Measurements from ENCODE around the gene KCNQ1. TPM values are rescaled to one million over a fixed set of nuclear protein-coding genes. Genes with fewer than 3 reads are reported as not detected.

The KCNQ1 gene
- total RNA-seq, 1 experiment from 2014 or later, result 2.3 TPM

GRCh38 chr11:2835751-2836150, 390.9 kb downstream of the KCNQ1 start:
- H2BK5ac ChIP-seq (ENCODE audit: insufficient read length, low read length), result no peak overlapping the region
- H3K27ac Mint-ChIP-seq, result no peak overlapping the region
- no peak overlapping the region for H2AFZ ChIP-seq (ENCODE audit: low read length)
- no peaks in the 10 kb centered on the region for H3K23me2 ChIP-seq (ENCODE audit: insufficient read length, low read depth, low read length, poor library complexity, severe bottlenecking)
- no peak overlapping the region for H3K56ac ChIP-seq (ENCODE audit: insufficient read length, low read depth, low read length)
- H2BK120ac ChIP-seq (ENCODE audit: low read depth, low read length, poor library complexity, severe bottlenecking), result no peak overlapping the region
- H2BK12ac ChIP-seq (ENCODE audit: insufficient read length, low read depth, low read length), result no peak overlapping the region
- no peak overlapping the region for H3K18ac ChIP-seq (ENCODE audit: insufficient read length, low read depth, low read length)
- H3K4me2 ChIP-seq (ENCODE audit: insufficient read depth, insufficient read length, low read length), result no peak overlapping the region
- H3K14ac ChIP-seq (ENCODE audit: insufficient read depth, low read length), result no peak overlapping the region; the same call in 1 of the 2 replicates
- H2BK20ac ChIP-seq (ENCODE audit: low read depth, low read length, poor library complexity, severe bottlenecking), result no peak overlapping the region
- no peak overlapping the region for H3T11ph ChIP-seq (ENCODE audit: low read length)
- H4K8ac ChIP-seq (replicated peaks; ENCODE audit: insufficient read length, low read depth, low read length), result no peak overlapping the region
- no peak overlapping the region for H3K27ac ChIP-seq (ENCODE audit: insufficient read length, low read depth, low read length)
- H3K4me3 Mint-ChIP-seq, result peak overlapping the region in 1 of 2 experiments; percentile 14; a peak in 1 of 5 replicates
- H4K91ac ChIP-seq (ENCODE audit: insufficient read length, low read depth, low read length), result no peak overlapping the region
- no peak overlapping the region for H3K23ac ChIP-seq (ENCODE audit: insufficient read length, low read depth, low read length)
- H3K4me1 Mint-ChIP-seq, result peaks cover 36 to 41% of the 10 kb centered on the region in 2 experiments
- WGBS (ENCODE audit: extremely low coverage, insufficient read length, low lambda C conversion rate), result no CpG with 5 or more reads among the region's 17 CpGs
- H3K4ac ChIP-seq (ENCODE audit: low read depth, low read length), result no peak overlapping the region
- no peaks in the 10 kb centered on the region; the same call in 1 of the 2 replicates for H3K27me3 ChIP-seq (ENCODE audit: insufficient read depth, low read length)
- H4K5ac ChIP-seq (ENCODE audit: insufficient read length, low read depth, low read length), result no peak overlapping the region
- peaks cover 66% of the 10 kb centered on the region for H3K27me3 Mint-ChIP-seq (ENCODE audit: low read depth)
- H3K79me1 ChIP-seq (ENCODE audit: insufficient read depth, low read depth, low read length, poor library complexity, severe bottlenecking), result no peaks in the 10 kb centered on the region
- H2AK5ac ChIP-seq (ENCODE audit: insufficient read length, low read length), result no peak overlapping the region
- no peak overlapping the region for H2BK15ac ChIP-seq (ENCODE audit: low read depth, low read length)
- no peak overlapping the region for H3K9ac ChIP-seq (ENCODE audit: extremely low read depth, insufficient read length, low read length)
- no peaks in the 10 kb centered on the region for H3K79me2 ChIP-seq (ENCODE audit: insufficient read depth, low read length)
- H3K36me3 Mint-ChIP-seq (ENCODE audit: insufficient read depth in 1 of 3, low read depth in 3 of 3), result no peaks in the 10 kb centered on the region
- DNase-seq, result no peak
- H3K9me3 ChIP-seq (ENCODE audit: control insufficient read depth, low read depth, low read length), result no peaks in the 10 kb centered on the region
- H4K20me1 ChIP-seq (ENCODE audit: control insufficient read depth, insufficient read depth, insufficient read length), result no peaks in the 10 kb centered on the region
- no peak for TF ChIP-seq CTCF (conservative IDR thresholded peaks at IDR 0.05)
- H3K9me3 Mint-ChIP-seq, result no peaks in the 10 kb centered on the region
- H3K4me1 ChIP-seq (ENCODE audit: insufficient read depth, low read length), result no peaks in the 10 kb centered on the region

Measured in H9 (cell line).